ENCODE measurements around the gene TRPM2. TPM values are rescaled to one million over a fixed set of nuclear protein-coding genes. Genes with fewer than 3 reads are reported as not detected.
A peak's percentile ranks its signal among the peaks of the same experiment; 100 is the strongest.

Gene TRPM2
- total RNA-seq, 2 experiments from 2014 or later: 35.6 to 40.9 TPM

DNA sequence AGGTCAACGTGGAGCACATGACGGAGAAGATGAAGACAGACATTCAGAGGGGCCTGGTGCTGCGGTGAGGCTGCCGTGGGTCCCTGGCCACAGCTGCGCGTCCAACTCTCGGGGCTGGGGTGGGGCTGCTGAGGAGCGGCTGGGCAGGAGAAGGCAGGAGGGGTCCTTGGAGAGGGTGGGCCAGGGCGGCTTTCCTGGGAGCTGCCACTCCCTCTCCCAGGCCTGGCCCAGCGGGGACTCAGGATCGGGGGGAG is 28.6 kb upstream of the TRPM2 start:
- H3K36me3 Mint-ChIP-seq (ENCODE audit: low read depth): peaks cover 11% of the 10 kb centered on the region
- no peaks in the 10 kb centered on the region for H3K27me3 Mint-ChIP-seq (ENCODE audit: low read depth)
- DNase-seq: no peak
- no peak for ATAC-seq
- ChIA-PET POLR2A (no interaction called here), CTCF (no interaction called here)
- no peak overlapping the region for H3K4me3 Mint-ChIP-seq
- H3K27ac Mint-ChIP-seq: no peak overlapping the region
- no peaks in the 10 kb centered on the region for H3K4me1 Mint-ChIP-seq (ENCODE audit: low read depth)
- H3K9me3 Mint-ChIP-seq (ENCODE audit: insufficient read depth): no peaks in the 10 kb centered on the region

DNA sequence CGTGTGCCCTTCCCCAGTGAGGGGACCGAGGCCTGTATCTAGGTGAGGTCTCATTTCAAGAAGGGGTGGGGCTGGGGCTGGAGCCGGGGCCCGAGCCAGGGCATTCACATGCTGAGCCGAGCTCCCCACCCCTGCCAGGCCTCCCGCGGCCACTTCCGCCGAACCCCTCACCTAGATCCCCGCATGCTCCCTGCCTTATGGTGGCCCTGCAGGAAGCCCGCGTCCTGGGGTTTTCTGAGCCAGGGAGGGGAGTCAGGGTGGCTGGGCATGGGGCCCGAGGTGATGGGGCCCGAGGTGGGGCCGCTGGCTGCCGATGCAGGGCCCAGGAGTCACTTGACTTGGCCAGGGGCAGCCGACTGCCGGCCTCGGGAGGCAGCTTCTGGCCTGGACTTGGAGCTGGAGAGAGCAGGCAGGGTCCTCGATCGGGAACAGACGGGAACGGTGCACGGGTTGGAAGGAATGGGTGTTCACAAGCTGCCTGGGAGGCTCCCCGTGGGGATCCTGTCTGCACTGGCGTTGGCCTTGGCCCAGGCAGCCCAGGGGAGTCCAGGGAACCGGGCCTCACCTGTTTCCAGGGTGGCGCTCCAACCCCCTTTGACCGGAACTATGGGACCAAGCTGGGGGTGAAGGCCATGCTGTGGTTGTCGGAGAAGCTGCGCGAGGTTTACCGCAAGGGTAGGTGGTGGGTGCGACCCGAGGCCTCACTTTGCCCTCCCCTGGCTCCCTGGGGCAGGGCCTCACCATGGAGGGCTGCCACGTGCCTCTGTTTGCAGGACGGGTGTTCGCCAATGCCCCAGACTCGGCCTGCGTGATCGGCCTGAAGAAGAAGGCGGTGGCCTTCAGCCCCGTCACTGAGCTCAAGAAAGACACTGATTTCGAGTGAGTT is 27.8 kb upstream of the TRPM2 start:
- DNase-seq (no peak), ATAC-seq (no peak)
- Mint-ChIP-seq H3K9me3 (ENCODE audit: insufficient read depth) (no peaks in the 10 kb centered on the region), H3K4me3 (no peak overlapping the region), H3K27ac (no peak overlapping the region), H3K36me3 (ENCODE audit: low read depth) (peaks cover 11% of the 10 kb centered on the region), H3K4me1 (ENCODE audit: low read depth) (no peaks in the 10 kb centered on the region), H3K27me3 (ENCODE audit: low read depth) (no peaks in the 10 kb centered on the region)
- POLR2A ChIA-PET: no interaction called here
- CTCF ChIA-PET: no interaction called here

DNA sequence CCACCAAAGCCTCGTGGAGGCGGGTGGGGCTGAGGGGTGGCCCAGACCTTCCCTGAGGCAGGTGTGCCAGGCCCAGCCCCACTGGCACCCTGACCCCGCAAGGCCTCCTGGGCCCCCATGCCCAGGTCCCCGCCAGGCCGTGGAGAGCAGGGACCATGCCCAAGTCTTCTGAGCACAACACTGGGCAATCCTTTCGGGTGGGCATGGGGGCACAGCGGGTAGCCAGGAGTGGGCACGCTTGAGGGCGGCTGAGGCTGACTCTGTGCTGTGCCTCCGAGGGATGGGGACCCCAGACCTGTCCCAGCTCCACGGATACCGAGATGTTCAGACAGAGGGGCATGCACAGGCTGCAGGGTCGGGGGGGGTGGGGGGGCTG is 27.2 kb upstream of the TRPM2 start:
- Mint-ChIP-seq H3K4me3 (no peak overlapping the region), H3K4me1 (ENCODE audit: low read depth) (no peaks in the 10 kb centered on the region), H3K9me3 (ENCODE audit: insufficient read depth) (no peaks in the 10 kb centered on the region), H3K27ac (no peak overlapping the region), H3K27me3 (ENCODE audit: low read depth) (no peaks in the 10 kb centered on the region), H3K36me3 (ENCODE audit: low read depth) (peaks cover 11% of the 10 kb centered on the region)
- no peak for ATAC-seq
- ChIA-PET CTCF (no interaction called here), POLR2A (no interaction called here)
- DNase-seq: no peak

DNA sequence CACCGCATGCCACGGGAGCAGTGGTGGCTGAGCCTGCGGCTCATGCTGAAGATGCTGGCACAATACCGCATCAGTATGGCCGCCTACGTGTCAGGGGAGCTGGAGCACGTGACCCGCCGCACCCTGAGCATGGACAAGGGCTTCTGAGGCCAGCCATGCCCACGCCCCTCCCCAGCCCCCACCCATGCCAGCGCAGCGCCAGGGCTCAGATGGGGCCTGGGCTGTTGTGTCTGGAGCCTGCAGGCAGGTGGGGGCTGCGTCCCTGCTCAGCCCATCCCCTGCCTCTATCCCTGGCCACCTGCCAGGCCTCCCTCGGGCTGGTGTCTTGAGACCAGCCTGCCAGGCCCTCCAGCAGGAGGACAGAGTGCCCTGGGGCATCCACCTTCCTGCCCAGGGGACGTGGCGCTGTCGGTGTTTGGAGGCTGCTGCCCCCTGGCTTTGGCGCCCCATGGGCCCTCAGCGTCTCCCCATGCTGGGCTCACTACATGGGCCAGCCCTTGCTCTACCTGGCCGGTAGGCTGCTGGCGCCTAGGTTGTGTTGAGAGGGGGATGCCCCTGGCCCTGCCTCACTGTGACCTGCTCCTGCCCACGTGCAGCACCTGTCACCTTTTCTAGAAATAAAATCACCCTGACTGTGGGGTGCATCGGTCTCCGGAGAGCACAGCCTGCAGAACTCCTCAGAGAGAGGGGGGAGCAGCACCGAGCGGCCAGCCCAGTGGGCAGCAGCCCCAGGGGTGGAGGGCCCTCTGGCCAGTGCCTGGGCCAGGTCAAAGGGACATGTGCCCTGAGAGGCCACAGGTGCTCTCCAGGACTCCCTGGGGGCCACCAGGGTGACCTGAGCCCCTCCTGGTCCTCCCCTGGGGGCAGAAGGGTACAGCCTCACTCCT is 26.5 kb upstream of the TRPM2 start:
- Mint-ChIP-seq H3K9me3 (ENCODE audit: insufficient read depth) (no peaks in the 10 kb centered on the region), H3K4me3 (no peak overlapping the region), H3K36me3 (ENCODE audit: low read depth) (peaks cover 13% of the 10 kb centered on the region), H3K27ac (no peak overlapping the region), H3K27me3 (ENCODE audit: low read depth) (no peaks in the 10 kb centered on the region), H3K4me1 (ENCODE audit: low read depth) (no peaks in the 10 kb centered on the region)
- CTCF ChIA-PET: interaction anchor here (1.0 kb wide), 1 partner anchor 29 kb away, joined by 3 read pairs; no protein-coding TSS in a partner anchor
- DNase-seq (no peak), ATAC-seq (no peak)
- POLR2A ChIA-PET: interaction anchor here (1.2 kb wide), 1 partner anchor 11 kb away, joined by 5 read pairs; no protein-coding TSS in a partner anchor

DNA sequence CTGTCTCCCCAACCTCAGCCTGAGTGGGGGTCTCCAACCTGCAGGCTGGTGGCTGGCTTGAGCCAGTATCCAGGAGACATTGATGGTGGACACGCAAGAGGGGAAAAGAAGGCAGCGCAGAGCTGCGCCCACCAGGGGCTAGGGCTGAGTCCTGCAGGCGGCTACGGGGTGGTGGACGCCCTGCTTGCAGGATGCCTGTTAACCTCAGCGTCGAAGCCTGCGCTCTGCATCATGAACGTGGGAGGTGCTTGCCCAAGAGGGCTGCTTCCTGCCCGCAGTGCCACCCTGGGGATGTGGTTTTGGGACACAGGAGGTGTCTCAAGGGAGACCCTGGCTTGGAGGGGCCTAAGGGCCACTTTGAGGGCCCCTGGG is 25.8 kb upstream of the TRPM2 start:
- no peak overlapping the region for H3K27ac Mint-ChIP-seq
- DNase-seq (no peak), ATAC-seq (no peak)
- ChIA-PET POLR2A (interaction anchor here (0.6 to 1.2 kb wide), 2 partner anchors 11 to 19 kb away, joined by 3 to 5 read pairs; no protein-coding TSS in a partner anchor), CTCF (interaction anchor here (1.0 kb wide), 1 partner anchor 30 kb away, joined by 3 read pairs; no protein-coding TSS in a partner anchor)
- no peaks in the 10 kb centered on the region for H3K4me1 Mint-ChIP-seq (ENCODE audit: low read depth)
- no peaks in the 10 kb centered on the region for H3K27me3 Mint-ChIP-seq (ENCODE audit: low read depth)
- no peak overlapping the region for H3K4me3 Mint-ChIP-seq
- peaks cover 13% of the 10 kb centered on the region for H3K36me3 Mint-ChIP-seq (ENCODE audit: low read depth)
- H3K9me3 Mint-ChIP-seq (ENCODE audit: insufficient read depth): no peaks in the 10 kb centered on the region

DNA sequence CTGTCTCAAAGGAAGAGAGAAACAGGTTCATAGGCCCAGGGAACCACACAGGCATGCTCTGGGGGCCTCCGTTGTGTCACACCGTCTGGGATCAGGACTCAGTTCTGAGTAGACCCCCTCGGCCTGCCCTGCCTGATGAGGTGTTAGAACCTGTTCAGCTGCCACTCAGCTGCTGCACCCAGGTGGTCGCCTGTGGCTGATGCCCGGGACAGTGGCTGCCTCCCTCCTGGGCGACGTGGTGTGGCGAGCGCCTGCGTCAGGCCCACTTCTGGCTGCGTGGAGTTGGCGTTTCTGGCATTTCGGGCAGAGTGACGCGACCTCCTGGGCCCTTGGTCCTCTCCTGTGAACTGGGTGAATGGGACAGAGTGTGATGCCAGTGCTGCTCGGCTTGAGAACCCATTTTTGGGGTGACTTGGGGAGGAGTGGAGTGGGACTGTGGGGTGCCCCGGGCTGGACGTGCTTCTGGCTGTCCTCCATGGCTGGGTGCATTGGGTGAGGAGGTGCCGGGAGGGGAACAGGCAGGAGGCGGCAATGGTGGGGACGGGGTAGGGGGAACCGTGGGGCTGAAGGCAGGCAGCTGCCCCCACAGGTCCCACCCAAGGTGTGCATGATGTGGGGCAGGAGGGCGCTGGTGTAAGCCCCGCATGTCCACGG is 25.1 kb upstream of the TRPM2 start:
- POLR2A ChIA-PET: interaction anchor here (0.6 to 1.2 kb wide), 2 partner anchors 10 to 19 kb away, joined by 3 to 5 read pairs; no protein-coding TSS in a partner anchor
- ATAC-seq: no peak
- H3K4me3 Mint-ChIP-seq: no peak overlapping the region
- peaks cover 10% of the 10 kb centered on the region for H3K36me3 Mint-ChIP-seq (ENCODE audit: low read depth)
- no peaks in the 10 kb centered on the region for H3K27me3 Mint-ChIP-seq (ENCODE audit: low read depth)
- no peaks in the 10 kb centered on the region for H3K9me3 Mint-ChIP-seq (ENCODE audit: insufficient read depth)
- peak overlapping the region; percentile 25 for H3K27ac Mint-ChIP-seq
- no peak for DNase-seq
- H3K4me1 Mint-ChIP-seq (ENCODE audit: low read depth): no peaks in the 10 kb centered on the region
- CTCF ChIA-PET: interaction anchor here (1.0 kb wide), 1 partner anchor 31 kb away, joined by 3 read pairs; no protein-coding TSS in a partner anchor

DNA sequence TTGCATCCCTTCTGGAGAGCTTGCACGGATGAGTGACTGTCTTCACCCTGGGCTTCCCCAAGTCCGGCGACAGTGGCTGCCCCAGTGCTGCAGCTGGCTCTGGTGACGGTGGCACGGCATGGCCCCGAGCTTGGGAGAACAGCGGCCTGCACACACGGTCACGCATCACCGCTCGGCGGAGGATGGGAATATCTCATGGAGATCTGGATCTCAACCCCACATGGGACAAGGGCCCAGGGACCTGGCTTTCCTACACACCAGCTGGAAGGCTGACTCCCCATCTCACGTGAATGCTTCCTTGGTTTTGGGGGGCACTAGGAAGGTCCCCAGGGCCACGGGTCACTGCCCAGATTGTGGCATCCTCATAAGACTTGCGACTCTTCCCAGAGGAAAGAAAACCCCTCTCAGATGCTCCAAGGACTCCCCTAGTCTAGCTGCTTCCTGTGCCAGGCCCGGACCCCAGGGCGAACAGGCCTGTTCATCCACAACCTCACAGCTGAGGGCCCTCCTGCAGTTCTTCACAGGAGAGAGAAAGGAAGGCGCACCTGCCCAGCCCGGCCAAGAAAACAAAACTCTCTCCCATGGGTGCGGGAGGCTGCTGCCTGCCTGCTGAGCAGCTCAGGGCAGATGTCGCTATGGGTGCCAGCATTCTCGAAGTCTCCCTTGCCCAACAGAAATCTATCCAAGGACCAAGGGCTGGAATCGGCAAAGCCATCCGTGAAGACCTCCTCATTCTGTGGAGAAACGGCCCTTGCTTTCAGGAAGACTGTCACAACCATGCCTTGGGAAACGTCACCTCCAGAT is 24.1 kb upstream of the TRPM2 start:
- DNase-seq: no peak
- H3K27me3 Mint-ChIP-seq (ENCODE audit: low read depth): no peaks in the 10 kb centered on the region
- no peaks in the 10 kb centered on the region for H3K4me1 Mint-ChIP-seq (ENCODE audit: low read depth)
- CTCF ChIA-PET: no interaction called here
- H3K36me3 Mint-ChIP-seq (ENCODE audit: low read depth): peaks cover 10% of the 10 kb centered on the region
- H3K4me3 Mint-ChIP-seq: no peak overlapping the region
- no peak overlapping the region for H3K27ac Mint-ChIP-seq
- no peaks in the 10 kb centered on the region for H3K9me3 Mint-ChIP-seq (ENCODE audit: insufficient read depth)
- POLR2A ChIA-PET: interaction anchor here (0.6 kb wide), 1 partner anchor 76 kb away, joined by 3 read pairs; no protein-coding TSS in a partner anchor
- ATAC-seq: no peak

DNA sequence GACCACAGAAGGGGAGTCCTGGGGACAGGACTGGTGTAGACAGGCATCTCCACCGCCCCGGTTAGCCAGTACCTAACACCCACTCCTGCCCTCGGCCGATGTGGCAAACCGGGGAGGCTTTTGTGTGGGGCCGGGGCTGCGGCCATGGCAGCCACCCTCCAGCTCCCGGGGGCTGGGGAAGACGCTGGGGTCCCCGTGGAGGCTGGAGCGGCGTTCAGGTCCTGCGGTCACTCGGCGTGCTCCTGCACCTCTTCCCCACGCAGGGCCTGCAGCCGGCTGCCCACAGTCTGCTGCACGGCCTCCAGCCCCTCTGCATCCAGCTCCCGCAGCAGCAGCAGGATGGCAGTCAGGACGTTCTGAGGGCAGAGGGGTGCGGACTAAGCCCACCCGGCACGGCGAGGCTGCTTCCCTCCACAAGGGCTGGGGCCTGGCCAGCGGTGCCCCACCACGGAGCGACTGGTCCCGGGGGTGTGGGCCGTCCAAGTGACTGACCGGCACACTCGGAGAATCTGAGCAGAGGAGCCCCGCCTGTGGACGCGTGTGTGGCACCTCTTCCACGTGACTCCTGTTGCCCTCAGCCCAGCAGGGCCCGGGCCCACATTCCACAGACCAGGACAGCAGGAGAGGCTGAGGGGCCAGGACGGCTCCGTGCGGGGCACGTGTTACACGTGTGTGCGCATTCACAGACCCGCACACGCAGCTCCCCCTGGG is 23.3 kb upstream of the TRPM2 start:
- Mint-ChIP-seq H3K4me3 (no peak overlapping the region), H3K4me1 (ENCODE audit: low read depth) (no peaks in the 10 kb centered on the region), H3K9me3 (ENCODE audit: insufficient read depth) (no peaks in the 10 kb centered on the region), H3K27ac (no peak overlapping the region), H3K36me3 (ENCODE audit: low read depth) (peaks cover 6% of the 10 kb centered on the region), H3K27me3 (ENCODE audit: low read depth) (no peaks in the 10 kb centered on the region)
- no peak for ATAC-seq
- ChIA-PET POLR2A (no interaction called here), CTCF (no interaction called here)
- DNase-seq: no peak

DNA sequence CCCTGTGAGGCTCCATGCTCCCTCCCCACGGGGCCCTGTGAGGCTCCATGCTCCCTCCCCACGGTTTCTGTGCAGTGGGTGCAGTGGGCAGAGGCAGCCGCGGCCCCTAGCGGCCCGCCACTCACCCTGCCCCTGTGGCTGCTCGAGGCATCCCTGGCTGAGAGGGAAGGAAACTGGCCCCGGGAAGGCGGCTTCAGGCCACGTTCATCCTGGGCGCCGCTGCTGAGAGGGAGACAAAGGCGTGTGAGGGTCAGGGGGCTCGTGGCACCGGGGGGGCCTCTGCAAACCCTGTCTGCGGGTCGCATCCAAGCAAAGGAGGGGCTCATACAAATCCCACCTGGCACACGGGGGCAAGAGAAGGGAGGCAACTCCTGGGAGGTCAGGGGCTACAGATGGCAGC is 22.7 kb upstream of the TRPM2 start:
- no peaks in the 10 kb centered on the region for H3K4me1 Mint-ChIP-seq (ENCODE audit: low read depth)
- ATAC-seq (no peak), DNase-seq (no peak)
- no peak overlapping the region for H3K4me3 Mint-ChIP-seq
- no peaks in the 10 kb centered on the region for H3K9me3 Mint-ChIP-seq (ENCODE audit: insufficient read depth)
- H3K27me3 Mint-ChIP-seq (ENCODE audit: low read depth): no peaks in the 10 kb centered on the region
- H3K27ac Mint-ChIP-seq: peak overlapping the region; percentile 25
- peaks cover 4% of the 10 kb centered on the region for H3K36me3 Mint-ChIP-seq (ENCODE audit: low read depth)
- CTCF ChIA-PET: no interaction called here
- POLR2A ChIA-PET: no interaction called here

DNA sequence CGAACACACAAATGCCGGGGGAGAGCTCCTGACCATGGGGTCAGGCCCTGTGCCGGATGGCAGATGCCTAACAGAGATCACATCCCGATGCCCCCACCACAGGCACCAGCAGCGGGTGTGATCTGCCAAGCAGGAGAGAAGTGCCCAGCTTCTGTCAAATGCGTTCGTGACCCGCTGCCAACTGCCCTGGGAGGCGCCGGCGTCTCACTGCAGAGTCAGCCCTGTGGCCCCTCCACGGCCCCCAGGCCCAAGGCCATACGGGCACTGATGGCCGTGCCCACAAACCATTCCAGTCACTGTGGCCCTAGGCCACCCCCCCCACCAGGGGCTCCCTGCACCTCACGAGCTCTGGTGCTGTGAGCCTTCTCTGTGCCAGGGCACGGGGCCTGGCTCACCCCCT is 22.2 kb upstream of the TRPM2 start:
- POLR2A ChIA-PET: no interaction called here
- peaks cover 4% of the 10 kb centered on the region for H3K36me3 Mint-ChIP-seq (ENCODE audit: low read depth)

More for the DNA sequence above, 22.2 kb upstream of the TRPM2 start:
- Mint-ChIP-seq H3K9me3 (ENCODE audit: insufficient read depth) (no peaks in the 10 kb centered on the region), H3K4me1 (ENCODE audit: low read depth) (no peaks in the 10 kb centered on the region), H3K27ac (no peak overlapping the region), H3K27me3 (ENCODE audit: low read depth) (no peaks in the 10 kb centered on the region), H3K4me3 (no peak overlapping the region)
- DNase-seq (no peak), ATAC-seq (no peak)
- CTCF ChIA-PET: no interaction called here
